Activated CD4-positive, alpha-beta T cell treated with anti-CD3 and anti-CD28 coated beads, Interleukin-2, amount 10 ng/mL, durations not matched to agents 7 days and 5 days (primary cell): ENCODE data around the gene SDF2. TPM values are rescaled to one million over a fixed set of nuclear protein-coding genes. Genes with fewer than 3 reads are reported as not detected.

Source experiments
- total RNA-seq, 2 experiments: library from RNA; stranded (reverse); gene quantifications; one replicate each; pipeline ENCODE4 v1.2.3, GENCODE V29; 2021

Gene SDF2
- total RNA-seq, 2 experiments from 2014 or later = 43.9 to 53.2 TPM

Other genes starting within 250 kb of the SDF2 start
- not detected for gene SLC13A2, start 188.3 kb downstream of the SDF2 start, total RNA-seq
- not detected for gene FOXN1, start 155.6 kb downstream of the SDF2 start, total RNA-seq
- 10 to 100 TPM; 38.6 to 46.6 TPM for gene UNC119, start 109.3 kb downstream of the SDF2 start, total RNA-seq
- gene PIGS, start 90.4 kb downstream of the SDF2 start, total RNA-seq = 10 to 100 TPM; 61.7 to 62.6 TPM
- 10 to 100 TPM; 61.4 to 63.4 TPM for gene ALDOC, start 85.0 kb downstream of the SDF2 start, total RNA-seq
- gene SPAG5, start 62.9 kb downstream of the SDF2 start, total RNA-seq = 100 to 1,000 TPM; 139 to 147 TPM
- gene RSKR, start 47.7 kb downstream of the SDF2 start, total RNA-seq = 10 to 100 TPM; 18.4 to 20.6 TPM
- gene BLTP2, start 16.7 kb downstream of the SDF2 start, total RNA-seq = 100 to 1,000 TPM; 144 to 145 TPM
- 10 to 100 TPM; 78.4 to 78.7 TPM for gene SUPT6H, start 299 bp upstream of the SDF2 start, total RNA-seq
- 1 to 10 TPM; 5.5 to 5.7 TPM for gene PROCA1, start 50.0 kb upstream of the SDF2 start, total RNA-seq
- gene RAB34, start 56.0 kb upstream of the SDF2 start, total RNA-seq = 10 to 100 TPM; 11.0 to 11.8 TPM
- 1,000 to 10,000 TPM; 1,884 to 2,250 TPM for gene RPL23A, start 58.1 kb upstream of the SDF2 start, total RNA-seq
- 1 to 10 TPM; 2.1 to 2.3 TPM for gene TLCD1, start 64.3 kb upstream of the SDF2 start, total RNA-seq
- 1 to 10 TPM; 7.3 TPM for gene NEK8, start 66.9 kb upstream of the SDF2 start, total RNA-seq
- gene TRAF4, start 82.1 kb upstream of the SDF2 start, total RNA-seq = 10 to 100 TPM; 44.9 to 45.1 TPM
- 10 to 100 TPM; 15.7 to 17.9 TPM for gene FAM222B, start 180.9 kb upstream of the SDF2 start, total RNA-seq
- gene ERAL1, start 193.1 kb upstream of the SDF2 start, total RNA-seq = 10 to 100 TPM; 40.8 to 42.9 TPM
- gene FLOT2, start 235.8 kb upstream of the SDF2 start, total RNA-seq = 100 to 1,000 TPM; 200 to 212 TPM
- 10 to 100 TPM; 26.8 to 27.8 TPM for gene DHRS13, start 241.2 kb upstream of the SDF2 start, total RNA-seq